Measurements from ENCODE around the gene SOS1. TPM values are rescaled to one million over a fixed set of nuclear protein-coding genes. Genes with fewer than 3 reads are reported as not detected.

SOS1 gene
- polyA plus RNA-seq, 1 of the 3 experiments (the other 2 are of a cell fraction), result 12.8 TPM

DNA sequence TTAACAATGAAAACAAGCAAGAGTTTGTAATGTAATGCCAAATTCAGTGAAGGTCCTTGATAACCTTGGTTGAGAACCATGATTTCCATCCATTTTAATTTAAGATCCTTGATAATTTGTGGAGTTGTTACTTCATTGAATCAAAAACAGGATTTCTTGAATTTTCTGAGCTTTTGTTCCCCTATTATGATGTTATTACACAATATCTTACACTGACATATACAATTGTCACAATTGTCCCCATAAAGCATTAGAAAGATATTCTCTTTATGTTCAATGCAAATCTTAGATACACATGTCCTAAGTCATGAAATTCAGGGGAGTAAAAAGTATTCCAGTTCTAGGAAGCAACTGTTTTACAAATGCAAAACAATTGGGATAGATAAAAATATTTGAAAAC, 147.6 kb downstream of the SOS1 start:
- H3K4me3 ChIP-seq (ENCODE audit: low read depth in 2 of 2, low read length in 1 of 2), result no peak overlapping the region
- H3K27ac ChIP-seq (ENCODE audit: low read depth in 2 of 2, low read length in 1 of 2), result no peak overlapping the region
- H3K9ac ChIP-seq, result no peak overlapping the region
- H3K79me2 ChIP-seq (ENCODE audit: insufficient read depth), result no peaks in the 10 kb centered on the region
- no peak for TF ChIP-seq RAD21 (IDR thresholded peaks at IDR 0.05; ENCODE audit: low read length)
- no peak for TF ChIP-seq RFX5 (IDR thresholded peaks at IDR 0.05; ENCODE audit: low read length)
- TF ChIP-seq FOSL2 (IDR thresholded peaks at IDR 0.05; ENCODE audit: borderline replicate concordance, low read depth), result no peak
- TF ChIP-seq, protein P1, sequence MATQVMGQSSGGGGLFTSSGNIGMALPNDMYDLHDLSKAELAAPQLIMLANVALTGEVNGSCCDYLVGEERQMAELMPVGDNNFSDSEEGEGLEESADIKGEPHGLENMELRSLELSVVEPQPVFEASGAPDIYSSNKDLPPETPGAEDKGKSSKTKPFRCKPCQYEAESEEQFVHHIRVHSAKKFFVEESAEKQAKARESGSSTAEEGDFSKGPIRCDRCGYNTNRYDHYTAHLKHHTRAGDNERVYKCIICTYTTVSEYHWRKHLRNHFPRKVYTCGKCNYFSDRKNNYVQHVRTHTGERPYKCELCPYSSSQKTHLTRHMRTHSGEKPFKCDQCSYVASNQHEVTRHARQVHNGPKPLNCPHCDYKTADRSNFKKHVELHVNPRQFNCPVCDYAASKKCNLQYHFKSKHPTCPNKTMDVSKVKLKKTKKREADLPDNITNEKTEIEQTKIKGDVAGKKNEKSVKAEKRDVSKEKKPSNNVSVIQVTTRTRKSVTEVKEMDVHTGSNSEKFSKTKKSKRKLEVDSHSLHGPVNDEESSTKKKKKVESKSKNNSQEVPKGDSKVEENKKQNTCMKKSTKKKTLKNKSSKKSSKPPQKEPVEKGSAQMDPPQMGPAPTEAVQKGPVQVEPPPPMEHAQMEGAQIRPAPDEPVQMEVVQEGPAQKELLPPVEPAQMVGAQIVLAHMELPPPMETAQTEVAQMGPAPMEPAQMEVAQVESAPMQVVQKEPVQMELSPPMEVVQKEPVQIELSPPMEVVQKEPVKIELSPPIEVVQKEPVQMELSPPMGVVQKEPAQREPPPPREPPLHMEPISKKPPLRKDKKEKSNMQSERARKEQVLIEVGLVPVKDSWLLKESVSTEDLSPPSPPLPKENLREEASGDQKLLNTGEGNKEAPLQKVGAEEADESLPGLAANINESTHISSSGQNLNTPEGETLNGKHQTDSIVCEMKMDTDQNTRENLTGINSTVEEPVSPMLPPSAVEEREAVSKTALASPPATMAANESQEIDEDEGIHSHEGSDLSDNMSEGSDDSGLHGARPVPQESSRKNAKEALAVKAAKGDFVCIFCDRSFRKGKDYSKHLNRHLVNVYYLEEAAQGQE (IDR thresholded peaks at IDR 0.05; ENCODE audit: low read depth, low read length), result no peak
- TF ChIP-seq NFIC (IDR thresholded peaks at IDR 0.05; ENCODE audit: borderline replicate concordance), result no peak
- no peaks in the 10 kb centered on the region for H3K9me2 ChIP-seq
- H2AFZ ChIP-seq (ENCODE audit: low read depth), result no peak overlapping the region
- H4K20me1 ChIP-seq (ENCODE audit: insufficient read depth), result no peaks in the 10 kb centered on the region
- peaks cover 0 to 5% of the 10 kb centered on the region in 2 experiments for H3K36me3 ChIP-seq (replicated peaks in 1 of 2; ENCODE audit: control insufficient read depth in 1 of 2, insufficient read depth in 2 of 2, low read length in 1 of 2)
- H3K4me1 ChIP-seq (ENCODE audit: control insufficient read depth in 1 of 2, insufficient read depth in 2 of 2, low read depth in 1 of 2, low read length in 1 of 2), result peaks cover 0 to 2% of the 10 kb centered on the region in 2 experiments; a peak in 2 of 4 replicates
- DNase-seq, result no peak
- H3K9me3 ChIP-seq, result no peaks in the 10 kb centered on the region
- no peak overlapping the region for H3K4me2 ChIP-seq
- no peaks in the 10 kb centered on the region for H3F3A ChIP-seq (replicated peaks; ENCODE audit: insufficient read depth)
- CTCF ChIA-PET, result interaction anchor here (0.9 to 1.5 kb wide), 4 partner anchors 24 to 254 kb away, joined by 3 to 4 read pairs (median 4); no protein-coding TSS in a partner anchor
- POLR2A ChIA-PET, result no interaction called here
- H3K27me3 ChIP-seq (ENCODE audit: insufficient read depth), result no peaks in the 10 kb centered on the region

- no peak overlapping the region for H3K9ac ChIP-seq
- H3F3A ChIP-seq (replicated peaks; ENCODE audit: insufficient read depth), result no peaks in the 10 kb centered on the region
- H3K9me3 ChIP-seq, result no peaks in the 10 kb centered on the region
- CTCF ChIA-PET, result interaction anchor here (0.8 to 1.7 kb wide), 5 partner anchors 10 to 24 kb away, joined by 3 to 6 read pairs (median 3); no protein-coding TSS in a partner anchor
- H3K4me3 ChIP-seq (ENCODE audit: low read depth in 2 of 2, low read length in 1 of 2), result no peak overlapping the region
- 95% methylated on average over 4 of the region's 4 CpGs for WGBS (ENCODE audit: low lambda C conversion rate)
- no peaks in the 10 kb centered on the region for H3K79me2 ChIP-seq (ENCODE audit: insufficient read depth)
- H2AFZ ChIP-seq (ENCODE audit: low read depth), result no peak overlapping the region
- H4K20me1 ChIP-seq (ENCODE audit: insufficient read depth), result no peaks in the 10 kb centered on the region
- H3K36me3 ChIP-seq (replicated peaks in 1 of 2; ENCODE audit: control insufficient read depth in 1 of 2, insufficient read depth in 2 of 2, low read length in 1 of 2), result no peaks in the 10 kb centered on the region
- no peak overlapping the region for H3K4me2 ChIP-seq
- POLR2A ChIA-PET, result no interaction called here
- no peak for TF ChIP-seq GATA2 (CRISPR knock-in tag; IDR thresholded peaks at IDR 0.05)
- no peak for TF ChIP-seq YY1 (IDR thresholded peaks at IDR 0.05; ENCODE audit: low read depth)
- TF ChIP-seq MXI1 (IDR thresholded peaks at IDR 0.05; ENCODE audit: low read depth, low read length), result no peak
- TF ChIP-seq, protein P2, sequence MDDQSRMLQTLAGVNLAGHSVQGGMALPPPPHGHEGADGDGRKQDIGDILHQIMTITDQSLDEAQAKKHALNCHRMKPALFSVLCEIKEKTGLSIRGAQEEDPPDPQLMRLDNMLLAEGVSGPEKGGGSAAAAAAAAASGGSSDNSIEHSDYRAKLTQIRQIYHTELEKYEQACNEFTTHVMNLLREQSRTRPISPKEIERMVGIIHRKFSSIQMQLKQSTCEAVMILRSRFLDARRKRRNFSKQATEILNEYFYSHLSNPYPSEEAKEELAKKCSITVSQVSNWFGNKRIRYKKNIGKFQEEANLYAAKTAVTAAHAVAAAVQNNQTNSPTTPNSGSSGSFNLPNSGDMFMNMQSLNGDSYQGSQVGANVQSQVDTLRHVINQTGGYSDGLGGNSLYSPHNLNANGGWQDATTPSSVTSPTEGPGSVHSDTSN (IDR thresholded peaks at IDR 0.05), result no peak
- no peak for TF ChIP-seq POLR2AphosphoS5 (IDR thresholded peaks at IDR 0.05; ENCODE audit: low read depth, low read length)
- TF ChIP-seq, protein P3, sequence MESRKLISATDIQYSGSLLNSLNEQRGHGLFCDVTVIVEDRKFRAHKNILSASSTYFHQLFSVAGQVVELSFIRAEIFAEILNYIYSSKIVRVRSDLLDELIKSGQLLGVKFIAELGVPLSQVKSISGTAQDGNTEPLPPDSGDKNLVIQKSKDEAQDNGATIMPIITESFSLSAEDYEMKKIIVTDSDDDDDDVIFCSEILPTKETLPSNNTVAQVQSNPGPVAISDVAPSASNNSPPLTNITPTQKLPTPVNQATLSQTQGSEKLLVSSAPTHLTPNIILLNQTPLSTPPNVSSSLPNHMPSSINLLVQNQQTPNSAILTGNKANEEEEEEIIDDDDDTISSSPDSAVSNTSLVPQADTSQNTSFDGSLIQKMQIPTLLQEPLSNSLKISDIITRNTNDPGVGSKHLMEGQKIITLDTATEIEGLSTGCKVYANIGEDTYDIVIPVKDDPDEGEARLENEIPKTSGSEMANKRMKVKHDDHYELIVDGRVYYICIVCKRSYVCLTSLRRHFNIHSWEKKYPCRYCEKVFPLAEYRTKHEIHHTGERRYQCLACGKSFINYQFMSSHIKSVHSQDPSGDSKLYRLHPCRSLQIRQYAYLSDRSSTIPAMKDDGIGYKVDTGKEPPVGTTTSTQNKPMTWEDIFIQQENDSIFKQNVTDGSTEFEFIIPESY (IDR thresholded peaks at IDR 0.05; ENCODE audit: borderline replicate concordance, low read depth), result no peak
- TF ChIP-seq FOXM1 (IDR thresholded peaks at IDR 0.05; ENCODE audit: low read depth), result no peak
- no peak for TF ChIP-seq EZH2phosphoT487 (IDR thresholded peaks at IDR 0.05; ENCODE audit: borderline replicate concordance, low read depth)
- no peak for TF ChIP-seq RAD21 (IDR thresholded peaks at IDR 0.05; ENCODE audit: low read length)
- no peak for TF ChIP-seq SIN3A (IDR thresholded peaks at IDR 0.05; ENCODE audit: borderline replicate concordance, low read depth, low read length)
- TF ChIP-seq RFX5 (IDR thresholded peaks at IDR 0.05; ENCODE audit: low read length), result no peak
- no peak for TF ChIP-seq ELF1 (IDR thresholded peaks at IDR 0.05)
- TF ChIP-seq SMC3 (IDR thresholded peaks at IDR 0.05; ENCODE audit: low read depth, low read length), result no peak
- TF ChIP-seq NFIC (IDR thresholded peaks at IDR 0.05; ENCODE audit: borderline replicate concordance), result no peak
- no peak for TF ChIP-seq MAX (IDR thresholded peaks at IDR 0.05; ENCODE audit: low read depth)
- no peak for TF ChIP-seq TAF1 (IDR thresholded peaks at IDR 0.05; ENCODE audit: borderline replicate concordance, low read depth, low read length)
- no peak for TF ChIP-seq NRF1 (IDR thresholded peaks at IDR 0.05; ENCODE audit: low read depth, low read length)
- TF ChIP-seq, protein P4, sequence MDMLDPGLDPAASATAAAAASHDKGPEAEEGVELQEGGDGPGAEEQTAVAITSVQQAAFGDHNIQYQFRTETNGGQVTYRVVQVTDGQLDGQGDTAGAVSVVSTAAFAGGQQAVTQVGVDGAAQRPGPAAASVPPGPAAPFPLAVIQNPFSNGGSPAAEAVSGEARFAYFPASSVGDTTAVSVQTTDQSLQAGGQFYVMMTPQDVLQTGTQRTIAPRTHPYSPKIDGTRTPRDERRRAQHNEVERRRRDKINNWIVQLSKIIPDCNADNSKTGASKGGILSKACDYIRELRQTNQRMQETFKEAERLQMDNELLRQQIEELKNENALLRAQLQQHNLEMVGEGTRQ (IDR thresholded peaks at IDR 0.05; ENCODE audit: borderline replicate concordance, low read depth, low read length), result no peak
- DNase-seq, result no peak
- H3K27ac ChIP-seq (ENCODE audit: low read depth in 2 of 2, low read length in 1 of 2), result no peak overlapping the region
- peaks cover 0 to 2% of the 10 kb centered on the region in 2 experiments; a peak in 2 of 4 replicates for H3K4me1 ChIP-seq (ENCODE audit: control insufficient read depth in 1 of 2, insufficient read depth in 2 of 2, low read depth in 1 of 2, low read length in 1 of 2)
- H3K9me2 ChIP-seq, result no peaks in the 10 kb centered on the region
- no peaks in the 10 kb centered on the region for H3K27me3 ChIP-seq (ENCODE audit: insufficient read depth)
Measured at GRCh38 chr2:38971377-38971776, 149.5 kb downstream of the SOS1 start.
